Activated CD4-positive, alpha-beta T cell treated with anti-CD3 and anti-CD28 coated beads, Interleukin-2, amount 50 U/mL, for 4 hours (primary cell): Measurements from ENCODE around the gene WBP1L.
"Not testable (repeated sequence)": the region's sequence is repeated elsewhere in the genome, so short reads cannot be mapped to it uniquely, and the experiment has no call there.

Experiments used
- DNase-seq, 2 experiments: peaks; one replicate each; pipeline ENCODE4 v3.0.0-alpha.2; 2020

Gene WBP1L

GRCh38 chr10:102726274-102726673 is 17.5 kb upstream of the WBP1L start:
- DNase-seq: no peak

DNA sequence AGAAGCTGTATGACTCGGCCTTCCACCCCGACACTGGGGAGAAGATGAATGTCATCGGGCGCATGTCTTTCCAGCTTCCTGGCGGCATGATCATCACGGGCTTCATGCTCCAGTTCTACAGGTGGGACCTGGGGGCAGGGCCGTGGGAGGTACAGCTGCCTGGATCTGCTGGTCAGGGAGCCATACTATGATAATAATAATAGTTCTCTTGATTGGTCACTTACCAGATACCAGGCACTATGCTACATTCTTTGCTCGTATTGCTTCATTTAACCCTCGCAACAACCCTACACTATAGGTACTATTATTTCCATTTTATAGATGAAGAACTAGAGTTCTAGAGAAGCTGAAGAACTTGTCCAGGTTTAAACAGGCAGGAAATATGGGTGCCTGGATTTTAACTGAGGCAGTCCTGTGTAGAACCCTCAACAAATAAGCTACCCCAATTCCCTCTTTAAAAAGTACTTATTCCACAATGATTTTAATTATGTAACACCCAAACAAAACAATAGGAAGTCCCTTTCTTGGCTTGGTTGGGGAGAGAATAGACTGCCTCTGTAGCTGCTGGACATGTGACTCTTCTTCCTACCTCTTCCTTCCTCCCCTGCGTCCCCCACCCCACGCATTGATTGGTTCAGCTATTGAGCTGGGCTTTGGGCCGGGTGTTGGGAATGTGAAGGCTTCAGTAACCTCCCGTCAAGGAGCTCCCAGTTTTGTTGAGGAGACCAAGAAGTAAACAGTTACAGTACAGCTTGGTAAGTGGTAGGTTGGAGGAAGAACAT is 16.5 kb upstream of the WBP1L start:
- DNase-seq: no peak

GRCh38 chr10:102729029-102730026 is 14.4 kb upstream of the WBP1L start:
- DNase-seq: peak; percentile 33 to 48

- DNase-seq: no peak
Observed at GRCh38 chr10:102731222-102731800, 12.4 kb upstream of the WBP1L start.

GRCh38 chr10:102732661-102733060 is 11.1 kb upstream of the WBP1L start:
- DNase-seq: no peak

GRCh38 chr10:102735065-102735562 is 8.6 kb upstream of the WBP1L start:
- DNase-seq: no peak

GRCh38 chr10:102738692-102739121 is 5.0 kb upstream of the WBP1L start:
- no peak for DNase-seq

- DNase-seq: no peak
Observed at GRCh38 chr10:102740229-102740628, 3.5 kb upstream of the WBP1L start.

- DNase-seq: no peak
Observed at GRCh38 chr10:102741726-102742237, 2.0 kb upstream of the WBP1L start.

GRCh38 chr10:102742313-102742712 is 1.4 kb upstream of the WBP1L start:
- DNase-seq: not testable (repeated sequence)

GRCh38 chr10:102743078-102743587 is 615 bp upstream of the WBP1L start:
- DNase-seq: no peak

DNA sequence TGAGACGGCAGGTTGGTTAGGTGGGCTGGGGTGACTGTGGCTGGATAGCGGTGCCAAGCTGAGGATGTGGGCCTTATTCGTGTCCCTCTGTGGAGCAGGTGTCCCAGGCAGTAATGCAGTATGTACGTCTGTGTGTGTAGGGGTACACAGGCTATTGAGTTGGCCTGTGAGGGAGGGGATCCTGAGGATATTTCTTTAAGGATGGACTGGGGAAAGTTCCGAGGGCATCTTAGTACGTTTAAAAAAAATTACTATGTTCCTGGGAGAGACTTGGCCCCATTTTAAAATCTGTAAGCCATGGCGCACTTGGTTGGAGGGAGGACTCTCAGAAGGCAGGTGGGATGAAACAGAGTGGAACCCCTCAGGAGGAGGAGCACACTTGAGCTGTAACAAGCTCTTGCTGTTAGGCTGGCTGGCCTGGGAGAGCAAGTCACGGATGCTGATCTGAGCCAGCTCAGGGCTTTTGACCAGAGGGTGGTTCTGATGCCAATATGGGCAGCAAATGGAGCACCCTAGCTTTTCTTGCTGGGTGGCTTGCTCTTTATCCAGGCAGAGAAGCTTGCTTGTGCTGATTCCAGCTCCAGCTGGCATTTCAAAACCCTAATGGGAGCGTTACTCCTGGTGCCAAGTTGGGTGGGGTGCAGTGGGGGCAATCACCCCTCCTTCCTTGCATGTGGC is 765 bp downstream of the WBP1L start:
- DNase-seq: no peak

GRCh38 chr10:102745157-102745556 is 1.4 kb downstream of the WBP1L start:
- DNase-seq: no peak

DNA sequence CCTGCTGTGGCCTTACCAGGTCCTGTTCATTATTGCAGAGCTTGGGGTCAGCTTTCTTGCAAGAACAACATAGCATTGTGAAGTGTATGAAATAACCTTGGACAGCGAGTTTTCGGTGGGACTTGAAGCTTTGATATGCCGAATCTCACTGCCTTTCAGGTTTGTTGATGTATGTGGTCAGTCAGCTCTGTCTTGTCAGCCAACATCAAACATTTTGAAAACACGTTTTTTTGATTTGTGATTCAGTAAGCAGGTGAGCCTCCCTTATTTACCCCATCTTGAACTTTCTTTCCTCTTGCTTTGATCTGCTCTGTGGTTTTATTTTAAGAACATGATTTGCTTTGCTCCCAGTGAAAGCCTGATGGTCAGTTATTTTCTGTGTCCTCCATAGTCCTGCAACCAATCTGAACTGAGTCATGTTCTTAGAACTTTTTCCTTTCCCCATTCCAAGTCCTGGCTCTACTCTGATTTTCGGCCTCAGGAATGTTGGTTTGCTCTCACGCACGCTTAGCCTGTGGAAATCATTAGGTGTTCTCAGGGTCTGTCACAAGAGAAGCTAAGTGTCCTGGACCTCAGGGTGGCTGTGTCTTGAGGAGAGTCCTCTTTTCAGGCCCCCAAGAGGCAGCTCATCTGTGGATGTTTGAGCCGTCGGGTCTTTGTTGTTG is 8.7 kb downstream of the WBP1L start:
- DNase-seq: no peak

DNA sequence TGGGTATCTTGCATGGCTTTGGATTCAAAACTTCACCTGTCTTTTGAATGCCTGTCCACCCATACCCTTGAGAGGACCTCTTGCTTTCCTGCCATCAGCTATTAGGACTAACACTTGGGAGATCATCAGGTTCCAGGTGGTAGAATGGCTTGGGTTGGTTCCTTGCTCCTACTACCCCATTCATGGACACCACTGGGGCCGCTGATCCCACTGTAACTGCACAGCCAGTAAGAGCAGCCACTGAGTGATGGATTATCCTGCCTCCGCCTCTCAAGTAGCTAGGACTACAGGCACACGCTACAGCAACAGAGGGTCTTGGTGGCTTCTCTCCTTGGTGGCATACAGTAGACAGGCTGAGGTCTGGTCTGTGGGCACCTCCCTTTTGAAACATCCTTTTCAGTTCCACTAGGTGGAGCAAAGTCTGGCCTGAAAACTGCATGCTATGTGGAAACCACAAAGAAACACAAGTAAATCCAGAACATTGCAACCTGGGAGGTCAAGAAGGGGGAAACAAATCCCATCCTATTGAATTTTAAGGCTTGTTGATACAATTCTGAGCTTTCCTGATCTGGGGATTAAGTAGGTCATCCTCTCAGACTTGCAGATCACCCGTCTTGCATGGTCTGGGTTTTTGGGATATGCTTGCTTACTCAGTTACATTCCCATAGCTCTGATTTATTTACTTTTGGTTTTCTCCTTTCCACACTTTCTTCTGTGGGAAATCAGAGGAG is 9.4 kb downstream of the WBP1L start:
- no peak for DNase-seq

- no peak for DNase-seq
Observed at GRCh38 chr10:102753718-102754117, 10.0 kb downstream of the WBP1L start.

- DNase-seq: no peak
Observed at GRCh38 chr10:102757323-102757722, 13.6 kb downstream of the WBP1L start.

- no peak for DNase-seq
Observed at GRCh38 chr10:102758240-102758932, 14.6 kb downstream of the WBP1L start.

GRCh38 chr10:102758933-102759262 is 15.2 kb downstream of the WBP1L start:
- not testable (repeated sequence) for DNase-seq

- DNase-seq: no peak
Observed at GRCh38 chr10:102759497-102760210, 15.9 kb downstream of the WBP1L start.
